ENCODE results near the gene TTLL9.
"Not testable (repeated sequence)": the region's sequence is repeated elsewhere in the genome, so short reads cannot be mapped to it uniquely, and the experiment has no call there.

TTLL9 gene

GRCh38 chr20:31869942-31870725, at the start of gene TTLL9, which contains the start of gene DUSP15:
TTLL9 (plus strand) TSS chr20:31870634; CDS start chr20:31871127, 493 bp downstream.
DUSP15 (minus strand) TSS chr20:31870527; CDS start chr20:31870337, 190 bp downstream.
- no peak for DNase-seq

- no peak for DNase-seq
Measured at GRCh38 chr20:31821427-31821826, 49.0 kb upstream of the TTLL9 start.

DNA sequence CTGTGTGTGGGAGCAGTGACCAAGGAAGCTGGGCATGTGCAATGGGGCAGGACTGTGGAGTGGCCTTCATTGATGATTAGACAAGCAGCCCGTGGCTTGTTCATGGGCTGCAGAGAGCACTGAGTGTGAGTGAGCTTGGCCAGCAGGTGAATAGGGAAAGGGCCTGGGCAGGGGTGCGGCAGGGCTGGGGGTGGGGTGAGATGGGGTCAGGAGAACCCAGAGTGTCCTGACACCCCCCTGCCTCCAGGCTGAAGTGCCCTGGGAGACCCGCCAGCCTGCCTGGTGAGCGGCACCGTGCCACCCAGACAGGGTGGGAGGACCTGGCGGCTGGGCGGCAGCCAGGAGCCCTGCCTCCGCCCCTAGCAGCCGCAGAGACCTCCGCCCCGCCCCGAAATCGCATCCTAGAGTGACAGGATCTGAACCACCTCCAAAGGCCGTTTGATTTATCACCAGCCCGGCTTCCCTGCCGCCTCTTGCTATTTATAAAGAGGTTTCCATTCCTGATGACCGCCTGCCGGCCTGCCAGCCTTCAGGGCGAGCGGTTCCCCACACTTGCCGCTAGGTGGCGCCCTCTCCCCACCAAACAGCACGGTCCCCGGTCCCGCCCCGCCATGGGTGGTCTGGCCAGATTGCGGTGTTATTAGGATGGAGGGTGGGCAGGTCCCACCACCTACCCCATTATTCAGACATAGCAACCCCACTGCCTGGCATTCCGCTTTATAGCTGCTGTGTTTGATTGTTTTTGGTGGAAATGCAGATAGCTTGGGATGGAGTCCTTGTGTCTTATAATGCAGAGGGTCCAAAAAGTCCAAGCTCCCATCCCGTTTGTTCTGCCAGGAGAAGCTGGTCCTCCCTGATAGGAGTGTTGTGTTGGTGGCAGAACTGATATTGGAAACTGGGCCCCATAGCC, 47.8 kb upstream of the TTLL9 start:
- peak; percentile 20 to 64 for DNase-seq

- DNase-seq, result peak in 1 of 2 donors; percentile 30
Measured at GRCh38 chr20:31823360-31824124, 46.9 kb upstream of the TTLL9 start.

DNA sequence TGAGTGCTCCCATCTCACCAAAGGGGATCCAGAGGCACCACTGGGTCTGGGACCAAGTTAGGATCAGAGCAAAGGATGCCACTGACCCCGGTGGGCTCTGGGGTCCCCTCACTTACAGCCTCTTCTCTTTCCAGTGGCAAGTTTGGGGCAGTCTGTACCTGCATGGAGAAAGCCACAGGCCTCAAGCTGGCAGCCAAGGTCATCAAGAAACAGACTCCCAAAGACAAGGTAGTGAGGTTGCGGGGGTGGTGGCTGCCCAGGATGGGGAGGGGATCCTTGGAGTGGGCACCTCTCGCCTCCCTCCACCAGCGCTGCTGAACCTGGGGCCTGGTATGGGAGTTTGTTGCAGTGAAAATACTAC, 46.3 kb upstream of the TTLL9 start:
- DNase-seq, result no peak

- no peak for DNase-seq
Measured at GRCh38 chr20:31824554-31825313, 45.7 kb upstream of the TTLL9 start.

DNA sequence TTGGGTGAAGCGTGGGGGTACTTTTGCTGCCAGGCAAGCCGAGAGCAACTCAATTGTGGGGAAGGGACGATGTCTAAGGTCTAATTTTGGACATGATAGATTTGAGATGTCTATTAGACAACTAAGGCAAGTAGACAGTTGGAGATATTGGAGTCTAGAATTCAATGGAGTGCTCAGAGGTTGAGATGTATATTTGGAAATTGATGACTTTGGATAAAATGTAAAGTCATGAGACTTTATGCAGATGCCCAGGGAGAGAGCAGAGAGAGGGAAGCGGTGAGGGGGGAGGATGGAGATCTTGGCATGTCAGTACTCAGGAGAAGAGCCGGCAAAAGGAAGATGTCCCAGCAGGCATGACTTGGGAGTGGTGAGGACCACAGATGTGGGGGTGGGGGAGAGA, 44.4 kb upstream of the TTLL9 start:
- no peak for DNase-seq

- no peak for DNase-seq
Measured at GRCh38 chr20:31827059-31827458, 43.4 kb upstream of the TTLL9 start.

GRCh38 chr20:31828016-31828415, 42.4 kb upstream of the TTLL9 start:
- not testable (repeated sequence) for DNase-seq

DNA sequence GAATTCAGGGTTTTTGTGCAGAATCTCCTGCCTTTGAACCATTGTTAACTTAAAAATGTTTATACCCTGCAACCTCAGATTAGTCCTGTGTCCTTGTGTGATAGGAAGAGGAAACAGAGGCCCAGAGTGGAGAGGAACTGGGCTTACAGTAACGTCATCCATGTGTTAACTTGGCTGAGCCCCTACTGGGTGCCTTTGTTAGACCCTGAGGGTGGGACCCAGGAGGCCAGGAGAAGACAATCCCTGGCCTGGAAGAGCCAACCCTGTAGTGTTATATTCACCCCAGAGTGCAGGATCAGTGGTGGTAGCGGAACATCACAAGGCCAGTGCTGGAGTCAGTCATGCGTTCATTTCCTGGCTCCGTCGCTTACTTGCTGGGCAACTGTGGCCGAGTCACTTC, 40.7 kb upstream of the TTLL9 start:
- no peak for DNase-seq

DNA sequence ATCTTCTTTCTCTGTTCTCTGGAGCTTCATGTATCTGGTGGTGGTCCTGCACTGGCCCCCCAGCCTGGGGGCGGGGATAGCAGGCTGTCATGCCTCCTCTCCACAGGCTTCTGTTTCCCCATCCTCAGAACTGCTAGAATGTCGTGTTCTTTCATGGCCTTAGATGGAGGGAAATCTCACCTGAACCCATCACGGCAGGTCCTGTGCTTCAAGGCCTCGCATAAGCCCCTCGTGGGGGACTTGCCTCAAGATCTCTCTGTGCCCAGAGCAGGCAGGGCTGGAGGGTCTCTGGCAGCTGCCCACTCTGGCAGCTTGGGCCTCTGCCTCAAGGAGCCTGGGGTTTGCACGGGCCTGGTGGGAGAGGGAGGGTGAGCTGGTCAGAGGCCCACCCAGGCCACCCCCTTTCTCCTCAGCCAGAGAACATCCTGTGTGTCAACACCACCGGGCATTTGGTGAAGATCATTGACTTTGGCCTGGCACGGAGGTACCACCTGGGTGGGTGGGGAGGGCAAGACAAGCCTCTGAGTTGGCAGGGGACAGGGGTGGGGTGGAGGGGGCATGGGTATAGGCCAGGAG, 39.9 kb upstream of the TTLL9 start:
- no peak for DNase-seq

DNA sequence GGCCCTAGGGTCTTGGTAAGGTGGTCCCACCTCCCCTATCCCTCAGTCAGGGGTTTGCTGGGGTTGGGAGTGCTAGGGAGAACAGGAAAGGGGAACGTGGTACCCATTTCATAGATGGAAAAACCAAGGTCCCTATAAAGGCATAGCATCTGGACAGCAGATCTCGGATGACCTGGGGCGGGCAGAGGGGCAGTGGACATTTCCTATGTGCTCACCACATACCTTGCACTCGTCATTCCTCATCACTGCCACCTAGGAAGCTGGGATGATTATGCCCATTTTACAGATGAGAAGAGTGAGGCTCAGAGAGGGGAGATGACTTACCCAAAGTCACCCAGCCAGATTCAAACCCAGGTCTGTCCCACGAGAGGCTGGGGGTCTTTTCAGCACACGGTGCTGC, 39.2 kb upstream of the TTLL9 start:
- DNase-seq, result no peak

GRCh38 chr20:31831771-31832306, 38.6 kb upstream of the TTLL9 start:
- DNase-seq, result no peak

DNA sequence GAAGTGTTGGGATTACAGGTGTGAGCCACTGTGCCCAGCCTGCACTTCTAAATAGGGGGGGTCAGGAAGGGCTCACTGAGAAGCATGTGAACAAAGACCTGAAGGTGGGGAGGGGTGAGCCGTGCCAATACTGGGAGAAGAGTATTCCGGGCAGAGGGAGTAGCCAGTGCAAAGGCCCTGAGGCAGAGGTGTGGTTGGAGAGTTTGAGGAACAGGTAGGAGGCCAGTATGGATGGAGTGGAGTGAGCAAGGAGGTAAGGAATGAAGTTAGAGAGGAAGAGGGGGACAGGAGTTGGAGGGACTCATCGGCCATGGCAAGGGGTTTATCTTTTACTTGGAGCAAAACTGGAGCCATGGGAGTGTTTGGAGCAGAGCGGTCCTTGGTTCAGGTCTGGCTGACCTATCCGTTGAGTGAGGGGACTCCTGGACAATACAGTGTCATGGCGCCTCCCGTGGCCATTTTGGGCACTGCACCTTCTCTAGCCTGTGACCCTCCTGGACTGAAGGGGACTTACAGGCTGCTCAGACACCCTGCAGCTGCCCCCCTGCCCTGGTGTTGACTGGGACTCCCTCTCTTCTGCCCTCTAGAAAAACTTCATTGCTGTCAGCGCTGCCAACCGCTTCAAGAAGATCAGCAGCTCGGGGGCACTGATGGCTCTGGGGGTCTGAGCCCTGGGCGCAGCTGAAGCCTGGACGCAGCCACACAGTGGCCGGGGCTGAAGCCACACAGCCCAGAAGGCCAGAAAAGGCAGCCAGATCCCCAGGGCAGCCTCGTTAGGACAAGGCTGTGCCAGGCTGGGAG, 37.1 kb upstream of the TTLL9 start:
- DNase-seq, result peak; percentile 22 to 45

GRCh38 chr20:31833931-31834521, 36.4 kb upstream of the TTLL9 start:
- DNase-seq, result no peak

- DNase-seq, result no peak
Measured at GRCh38 chr20:31835554-31835953, 34.9 kb upstream of the TTLL9 start.

DNA sequence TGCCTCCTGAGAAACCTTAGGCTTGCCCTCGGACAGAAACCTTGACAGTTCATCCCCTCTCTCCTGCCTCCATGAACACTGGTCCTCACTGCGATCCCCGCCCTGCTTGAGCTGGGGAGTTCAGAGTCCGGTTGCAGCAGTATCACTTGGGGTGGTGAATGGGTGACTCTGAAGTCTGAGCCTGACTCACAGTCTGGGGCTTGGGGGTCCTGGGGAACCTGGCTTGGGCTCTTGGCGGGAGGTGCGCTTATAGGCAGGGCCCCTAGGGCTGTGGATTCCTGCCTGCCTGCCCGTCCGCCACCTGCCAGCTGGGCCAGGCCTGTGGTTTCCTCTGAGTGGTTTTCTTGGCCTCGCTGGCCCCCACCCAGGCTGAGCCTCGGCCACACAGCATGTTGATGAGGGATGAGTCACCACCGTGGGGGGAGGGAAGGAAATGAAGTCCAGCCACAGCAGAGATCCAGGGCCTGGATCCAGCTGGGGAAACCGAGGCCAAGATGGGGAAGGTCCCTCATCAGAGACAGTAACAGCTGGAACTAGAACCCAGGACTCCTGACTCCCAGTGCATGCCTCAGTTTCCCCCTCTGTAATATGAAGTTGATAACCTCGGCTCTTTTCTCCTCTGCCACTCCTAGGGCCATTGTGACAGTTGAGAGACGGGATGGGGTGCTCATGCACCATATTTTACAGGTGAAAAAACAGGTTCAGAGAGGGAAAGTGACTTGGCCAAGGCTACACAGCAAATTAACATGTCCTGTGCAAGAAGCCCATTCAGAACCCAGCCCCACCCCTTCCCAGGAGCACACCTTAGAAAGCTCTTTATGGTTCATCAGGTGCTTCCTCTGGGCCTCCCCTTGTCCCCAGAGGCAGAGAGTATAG, 34.2 kb upstream of the TTLL9 start:
- DNase-seq, result peak; percentile 61 to 75

- no peak for DNase-seq
Measured at GRCh38 chr20:31836853-31837608, 33.4 kb upstream of the TTLL9 start.

Measured in bone marrow (tissue), 2 donors.